Activated gamma-delta T cell treated with anti-CD3 and anti-CD28 coated beads, Interleukin-2, amount 50 U/mL, for 16 hours (primary cell): ENCODE results near the gene KLHL22.
"Not testable (repeated sequence)": the region's sequence is repeated elsewhere in the genome, so short reads cannot be mapped to it uniquely, and the experiment has no call there.

Experiments
- DNase-seq: peaks from one replicate; pipeline ENCODE4 v3.0.0-alpha.2; 2020; ENCODE audit warnings: low read depth

The KLHL22 gene

GRCh38 chr22:20499769-20500168, 4.2 kb upstream of the KLHL22 start:
- DNase-seq: no peak

- no peak for DNase-seq
These were observed 3.3 kb upstream of the KLHL22 start for GRCh38 chr22:20498913-20499312.

DNA sequence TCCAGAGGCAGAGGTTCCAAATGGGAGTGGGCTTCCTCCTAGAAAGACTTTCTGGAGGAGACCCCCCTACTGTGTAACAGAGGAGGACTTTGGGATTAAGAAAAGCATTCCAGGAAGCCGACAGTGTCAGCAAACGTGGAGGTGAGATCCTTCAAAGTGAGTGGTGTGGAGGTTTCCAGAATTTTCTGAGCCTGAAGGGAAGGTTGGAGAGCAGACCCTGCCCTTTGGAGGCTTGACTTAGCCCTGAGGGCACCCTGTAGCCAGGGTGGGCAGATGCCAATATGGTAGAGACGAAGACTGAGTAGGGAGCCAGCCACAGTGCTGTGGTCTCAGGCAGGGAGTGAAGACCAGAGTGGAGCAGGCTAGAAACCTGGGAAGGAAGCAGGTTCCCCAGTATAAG, 1.8 kb upstream of the KLHL22 start:
- DNase-seq: no peak

- DNase-seq: peak; percentile 90
These were observed 476 bp upstream of the KLHL22 start for GRCh38 chr22:20495861-20496681.

DNA sequence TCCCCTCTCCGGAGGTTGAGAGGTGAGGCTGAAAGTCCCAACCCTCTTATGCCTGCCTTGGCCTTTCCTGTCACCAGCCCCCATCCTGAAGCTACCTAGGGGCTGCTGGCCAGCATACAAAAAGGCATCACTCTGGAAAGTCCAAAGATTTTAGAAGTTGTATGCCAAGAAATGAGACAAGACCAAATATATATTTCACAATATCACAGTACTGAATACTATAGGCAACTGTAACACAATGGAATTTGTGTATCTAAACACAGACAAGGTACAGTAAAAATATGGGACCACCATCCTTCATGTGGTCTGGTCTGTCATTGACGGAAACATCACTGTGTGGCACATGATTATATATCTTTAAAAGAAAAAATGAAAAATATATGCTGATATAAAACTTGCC, 4.2 kb downstream of the KLHL22 start:
- DNase-seq: no peak

- no peak for DNase-seq
These were observed 4.7 kb downstream of the KLHL22 start for GRCh38 chr22:20490941-20491307.

GRCh38 chr22:20490183-20490940, 5.2 kb downstream of the KLHL22 start:
- no peak for DNase-seq

- no peak for DNase-seq
These were observed 6.6 kb downstream of the KLHL22 start for GRCh38 chr22:20488946-20489345.

GRCh38 chr22:20487715-20488114, 7.9 kb downstream of the KLHL22 start:
- no peak for DNase-seq

GRCh38 chr22:20486229-20486628, 9.4 kb downstream of the KLHL22 start:
- no peak for DNase-seq

GRCh38 chr22:20484948-20485683, 10.5 kb downstream of the KLHL22 start:
- no peak for DNase-seq

DNA sequence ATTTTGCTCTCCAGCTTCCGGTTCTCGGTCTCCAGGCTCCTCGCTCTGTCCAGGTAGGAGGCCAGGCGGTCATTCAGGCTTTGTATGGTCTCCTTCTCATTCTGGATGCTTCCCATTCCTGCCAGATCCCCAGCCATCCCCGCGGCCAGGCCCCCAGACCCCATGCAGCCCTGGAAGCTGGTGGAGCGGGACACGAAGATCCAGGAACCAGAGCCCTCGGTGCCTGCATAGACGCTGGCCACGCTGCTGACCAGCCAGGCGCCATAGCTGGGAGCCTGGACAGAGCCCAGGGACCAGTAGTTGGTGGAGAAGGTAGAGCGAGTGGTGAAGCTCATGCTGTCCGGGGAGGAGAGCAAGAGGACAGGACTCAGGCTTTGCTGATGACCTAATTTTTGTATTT, 11.8 kb downstream of the KLHL22 start:
- DNase-seq: no peak

GRCh38 chr22:20483143-20483506, 12.5 kb downstream of the KLHL22 start:
- DNase-seq: not testable (repeated sequence)

DNA sequence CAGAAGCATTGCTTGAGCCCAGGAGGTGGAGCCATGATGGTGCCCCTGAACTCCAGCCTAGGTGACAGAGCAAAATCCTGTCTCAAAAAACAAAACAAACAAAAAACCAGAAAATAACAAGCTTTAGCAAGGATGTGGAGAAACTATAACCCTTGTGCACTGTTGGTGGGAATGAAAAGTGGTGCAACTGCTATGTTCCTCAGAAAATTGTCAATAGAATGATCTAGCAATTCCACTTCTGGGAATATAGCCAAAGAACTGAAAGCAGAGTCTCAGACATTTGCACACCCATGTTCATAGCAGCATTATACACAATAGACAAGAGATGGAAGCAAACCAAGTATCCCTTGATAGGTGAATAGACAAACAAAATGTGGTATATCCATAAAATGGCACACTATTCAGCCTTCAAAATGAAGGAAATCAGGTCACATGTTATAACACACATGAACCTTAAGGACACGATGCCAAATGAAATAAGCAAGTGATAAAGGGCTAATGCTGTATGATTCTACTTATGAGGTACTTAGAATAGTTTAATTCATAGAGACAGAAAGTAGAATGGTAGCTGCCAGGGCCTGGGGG, 15.9 kb downstream of the KLHL22 start:
- no peak for DNase-seq

GRCh38 chr22:20478059-20478458, 17.5 kb downstream of the KLHL22 start:
- not testable (repeated sequence) for DNase-seq

GRCh38 chr22:20475569-20475968, 20.0 kb downstream of the KLHL22 start:
- DNase-seq: not testable (repeated sequence)

- no peak for DNase-seq
These were observed 20.5 kb downstream of the KLHL22 start for GRCh38 chr22:20475115-20475436.

GRCh38 chr22:20472629-20473442, 22.8 kb downstream of the KLHL22 start:
- no peak for DNase-seq

DNA sequence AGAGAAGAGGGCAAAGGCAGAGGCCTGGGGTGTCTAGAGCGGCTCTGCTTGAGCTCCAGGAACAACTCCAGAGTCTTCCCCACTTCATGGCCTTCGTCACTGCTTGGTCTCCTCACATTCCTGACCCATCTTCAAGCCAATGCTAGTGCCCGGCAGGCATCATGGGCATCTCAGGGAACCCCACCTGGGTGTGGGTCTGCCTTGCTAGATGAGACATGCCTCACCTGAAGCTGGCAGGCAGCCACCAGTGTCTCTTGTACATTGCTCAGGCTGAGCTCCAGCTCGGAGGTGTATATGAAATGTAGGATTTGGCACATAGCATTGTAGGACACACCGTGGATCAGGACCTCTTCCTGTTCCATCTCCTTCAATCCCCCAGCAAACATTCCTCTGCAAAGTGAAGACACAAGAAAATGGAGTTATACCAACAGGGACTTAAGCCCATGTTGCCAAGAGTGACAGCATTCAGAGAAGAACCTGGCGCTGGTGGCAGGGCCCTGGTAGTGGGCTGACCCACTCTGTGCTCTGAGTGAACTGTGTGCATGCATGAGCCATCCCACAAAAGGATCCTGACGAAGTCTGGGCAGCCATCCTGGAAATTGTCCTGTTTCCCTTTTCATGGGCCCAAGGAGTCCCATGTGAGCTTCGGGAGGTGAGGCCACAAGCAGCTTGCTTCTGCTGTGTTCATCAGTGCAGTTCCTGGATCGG, 24.3 kb downstream of the KLHL22 start:
- DNase-seq: no peak

DNA sequence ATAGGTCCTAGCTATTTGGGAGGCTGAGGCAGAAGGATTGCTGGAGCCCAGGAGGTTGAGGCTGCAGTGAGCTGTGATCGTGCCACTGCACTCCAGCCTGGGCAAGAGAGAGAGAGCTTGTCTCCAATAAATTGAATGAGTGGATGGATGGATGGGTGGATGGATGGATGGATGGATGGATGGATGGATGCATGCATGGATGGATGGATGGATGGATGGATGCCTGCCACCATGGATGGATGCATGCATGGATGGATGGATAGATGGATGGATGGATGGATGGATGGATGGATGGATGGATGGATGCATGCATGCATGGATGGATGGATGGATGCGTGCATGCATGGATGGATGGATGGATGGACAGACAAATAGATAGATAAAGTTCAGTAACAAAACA, 25.1 kb downstream of the KLHL22 start:
- DNase-seq: not testable (repeated sequence)
